GM12878 (cell line): ENCODE results near the gene SHROOM2. TPM values are rescaled to one million over a fixed set of nuclear protein-coding genes. Genes with fewer than 3 reads are reported as not detected.
A peak's percentile ranks its signal among the peaks of the same experiment; 100 is the strongest.

Experiments used
- CHD2 ChIP-seq: IDR thresholded peaks from 2 replicates; pipeline ENCODE4 v1.6.1; 2011; ENCODE audit warnings: low read depth, low read length, improper control_type of control experiment, borderline replicate concordance
- EP300 ChIP-seq, 2 experiments: fragments of 150-350 bp in 1 of 2; IDR thresholded peaks; 2 replicates each; pipeline ENCODE4 v1.6.1; 2011 to 2012; ENCODE audit warnings: low read depth in 2 of 2, low read length in 2 of 2, borderline replicate concordance in 1 of 2, improper control_type of control experiment in 1 of 2, inconsistent platforms in 1 of 2; ENCODE audit not compliant: control insufficient read depth in 1 of 2
- GABPA ChIP-seq: IDR thresholded peaks from 2 replicates; pipeline ENCODE4 v1.6.1; 2014; ENCODE audit warnings: antibody characterized with exemption, low read depth, mild to moderate bottlenecking, inconsistent platforms
- IKZF1 ChIP-seq: fragments of 450-650 bp; conservative IDR thresholded peaks from 2 replicates; pipeline ENCODE4 v1.6.1; 2017; ENCODE audit warnings: antibody characterized with exemption, mild to moderate bottlenecking
- IKZF2 ChIP-seq, 2 experiments: fragments of 450-650 bp; IDR thresholded peaks; 2 replicates each; pipeline ENCODE4 v1.6.1; 2017; ENCODE audit warnings: mild to moderate bottlenecking in 2 of 2, moderate library complexity in 2 of 2
- IRF4 ChIP-seq: IDR thresholded peaks from 2 replicates; pipeline ENCODE4 v1.6.1; 2011; ENCODE audit warnings: low read depth, low read length
- MLLT1 ChIP-seq: fragments of 450-650 bp; IDR thresholded peaks from 2 replicates; pipeline ENCODE4 v1.6.1; 2016; ENCODE audit warnings: mild to moderate bottlenecking
- MTA2 ChIP-seq: fragments of 450-650 bp; IDR thresholded peaks from 2 replicates; pipeline ENCODE4 v1.6.1; 2016; ENCODE audit warnings: low read depth, mild to moderate bottlenecking, moderate library complexity
- NFIC ChIP-seq: IDR thresholded peaks from 2 replicates; pipeline ENCODE4 v1.6.1; 2012; ENCODE audit warnings: low read depth, mild to moderate bottlenecking, inconsistent platforms, low read length, moderate library complexity
- NR2F1 ChIP-seq: fragments of 450-650 bp; conservative IDR thresholded peaks from 2 replicates; pipeline ENCODE4 v1.6.1; 2017; ENCODE audit warnings: mild to moderate bottlenecking
- PAX5 ChIP-seq: IDR thresholded peaks from 2 replicates; pipeline ENCODE4 v1.6.1; 2011; ENCODE audit warnings: low read depth, low read length, borderline replicate concordance
- RUNX3 ChIP-seq: IDR thresholded peaks from 2 replicates; pipeline ENCODE4 v1.6.1; 2012; ENCODE audit warnings: low read length, inconsistent platforms
- SIN3A ChIP-seq: IDR thresholded peaks from 2 replicates; pipeline ENCODE4 v1.6.1; 2012; ENCODE audit warnings: low read depth, low read length, improper control_type of control experiment
- SMAD5 ChIP-seq: IDR thresholded peaks from 2 replicates; pipeline ENCODE4 v1.6.1; 2016; ENCODE audit warnings: antibody characterized with exemption, low read depth
- polyA plus RNA-seq, 11 experiments: library from polyadenylated mRNA; depleted of rRNA in 4 of 11; unstranded in 6 of 11; stranded (reverse) in 5 of 11; fragments of >200 nt; fragmentation: Nextera tagmentation in 4 of 11; fragmentation: Illumina TruSeq in 1 of 11; extraction: Ambion mirVana in 4 of 11; extraction: Trizol in 1 of 11; gene quantifications; 1 replicate in 1 of 11; 2 replicates in 10 of 11; pipeline versions ENCODE4 v1.2.1 to v1.2.3, GENCODE V29; 2011 to 2016; ENCODE audit warnings: inconsistent platforms in 2 of 11, missing spikeins in 2 of 11, low read depth in 1 of 11
- total RNA-seq, 4 experiments: library from RNA; depleted of rRNA in 3 of 4; stranded (reverse); fragments of >200 nt in 3 of 4; fragmentation: Illumina TruSeq in 1 of 4; extraction: Trizol in 1 of 4; gene quantifications; 2 replicates each; pipeline versions ENCODE4 v1.2.1 to v1.2.3, GENCODE V29; 2013 to 2021
- TF ChIP-seq, protein P1 (sequence below): IDR thresholded peaks from 2 replicates; pipeline ENCODE4 v1.6.1; 2012; ENCODE audit warnings: low read depth, low read length, improper control_type of control experiment

The SHROOM2 gene
- total and polyA plus RNA-seq, 10 of the 15 experiments (the other 5 are each of a cell fraction or from before 2014, with no cell fraction given): under 0.01 to 0.15 (median 0.09) TPM; not detected in 2

- TF ChIP-seq MLLT1 (peak; percentile 46; the same call in 1 of the 2 replicates), NFIC (peak; percentile 48; the same call in 1 of the 2 replicates), SMAD5 (no peak), MTA2 (peak; percentile 73), IKZF1 (peak; percentile 80), SIN3A (no peak), CHD2 (0 out of 2 replicates have a peak, but pooled peaks have one; percentile 14), GABPA (no peak), IRF4 (peak; percentile 82; the same call in 1 of the 2 replicates), IKZF2 (IDR thresholded peaks at IDR 0.05) (peak; percentile 61 to 76; a peak in 3 of 4 replicates), EP300 (IDR thresholded peaks at IDR 0.05; ENCODE audit: borderline replicate concordance in 1 of 2, control insufficient read depth in 1 of 2, low read depth in 2 of 2, low read length in 2 of 2) (peak; percentile 48 to 71; a peak in 3 of 4 replicates), PAX5 (peak; percentile 42; the same call in 1 of the 2 replicates), RUNX3 (peak; percentile 79), NR2F1 (peak; percentile 56; the same call in 1 of the 2 replicates)
- TF ChIP-seq, protein P1, sequence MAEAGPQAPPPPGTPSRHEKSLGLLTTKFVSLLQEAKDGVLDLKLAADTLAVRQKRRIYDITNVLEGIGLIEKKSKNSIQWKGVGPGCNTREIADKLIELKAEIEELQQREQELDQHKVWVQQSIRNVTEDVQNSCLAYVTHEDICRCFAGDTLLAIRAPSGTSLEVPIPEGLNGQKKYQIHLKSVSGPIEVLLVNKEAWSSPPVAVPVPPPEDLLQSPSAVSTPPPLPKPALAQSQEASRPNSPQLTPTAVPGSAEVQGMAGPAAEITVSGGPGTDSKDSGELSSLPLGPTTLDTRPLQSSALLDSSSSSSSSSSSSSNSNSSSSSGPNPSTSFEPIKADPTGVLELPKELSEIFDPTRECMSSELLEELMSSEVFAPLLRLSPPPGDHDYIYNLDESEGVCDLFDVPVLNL: no peak
Observed at GRCh38 chrX:9899640-9900111, 113.4 kb downstream of the SHROOM2 start (continued).
